OCI-LY1 (cell line): ENCODE measurements around the gene GPR63.

Experiments used
- CTCF ChIP-seq: fragments of 200-600 bp; sonication (generic), shearing (Covaris generic); IDR thresholded peaks from 2 replicates; pipeline ENCODE4 v1.5.1; 2017; ENCODE audit warnings: mild to moderate bottlenecking, antibody characterized with exemption, low read length, moderate library complexity, mixed read lengths
- EZH2 ChIP-seq: fragments of 200-600 bp; sonication (generic), shearing (Covaris generic); IDR thresholded peaks from 2 replicates; pipeline ENCODE4 v1.8.0; 2017; ENCODE audit warnings: borderline replicate concordance, mixed run types, mild to moderate bottlenecking, antibody characterized with exemption, low read length, moderate library complexity, mixed read lengths

GRCh38 chr6:96811136-96811535 is 26.1 kb downstream of the GPR63 start:
- TF ChIP-seq CTCF (no peak), EZH2 (no peak)
